Muscle of back (tissue), 11 donors: ENCODE results near the gene ELFN1. TPM values are rescaled to one million over a fixed set of nuclear protein-coding genes. Genes with fewer than 3 reads are reported as not detected.

ENCODE experiments used
- DNase-seq, 3 donors: peaks; one replicate each; pipeline versions ENCODE4 v3.0.0 to v3.0.0-alpha.2; 2013
- polyA plus RNA-seq, 10 donors: library from polyadenylated mRNA; unstranded; fragments of 120-200 nt; gene quantifications; one replicate each; pipeline ENCODE4 v1.2.1, GENCODE V29; 2013; ENCODE audit not compliant: insufficient read length in 10 of 10

Gene ELFN1
- polyA plus RNA-seq, 10 donors = 1.4 to 7.9 (median 4.4) TPM

GRCh38 chr7:1693419-1693990 lies 23.4 kb downstream of the ELFN1 start:
- no peak for DNase-seq

- peak in 2 of 3 donors; percentile 54 to 78 for DNase-seq
Measured at GRCh38 chr7:1693991-1694524, 24.0 kb downstream of the ELFN1 start.

- DNase-seq = peak in 1 of 3 donors; percentile 31
Measured at GRCh38 chr7:1694611-1695511, 24.8 kb downstream of the ELFN1 start.

GRCh38 chr7:1695800-1696454 lies 25.9 kb downstream of the ELFN1 start:
- DNase-seq = no peak

- DNase-seq = no peak
Measured at GRCh38 chr7:1696671-1697498, 26.8 kb downstream of the ELFN1 start.

- no peak for DNase-seq
Measured at GRCh38 chr7:1697499-1698125, 27.5 kb downstream of the ELFN1 start.

GRCh38 chr7:1698201-1698600 lies 28.1 kb downstream of the ELFN1 start:
- no peak for DNase-seq

- DNase-seq = no peak
Measured at GRCh38 chr7:1698951-1699350, 28.9 kb downstream of the ELFN1 start.

GRCh38 chr7:1700086-1700485 lies 30.0 kb downstream of the ELFN1 start:
- no peak for DNase-seq

GRCh38 chr7:1700536-1701333 lies 30.7 kb downstream of the ELFN1 start:
- no peak for DNase-seq

- DNase-seq = no peak
Measured at GRCh38 chr7:1702652-1703051, 32.6 kb downstream of the ELFN1 start.

- DNase-seq = no peak
Measured at GRCh38 chr7:1703441-1703840, 33.4 kb downstream of the ELFN1 start.

- DNase-seq = no peak
Measured at GRCh38 chr7:1703871-1704810, 34.1 kb downstream of the ELFN1 start.

GRCh38 chr7:1704811-1705738 lies 35.0 kb downstream of the ELFN1 start:
- DNase-seq = no peak

- DNase-seq = no peak
Measured at GRCh38 chr7:1705856-1706255, 35.8 kb downstream of the ELFN1 start.

- no peak for DNase-seq
Measured at GRCh38 chr7:1706381-1706720, 36.3 kb downstream of the ELFN1 start.

GRCh38 chr7:1706721-1707613 lies 36.9 kb downstream of the ELFN1 start:
- no peak for DNase-seq
